ENCODE data around the gene MEFV.
"Not testable (repeated sequence)": the region's sequence is repeated elsewhere in the genome, so short reads cannot be mapped to it uniquely, and the experiment has no call there.

The MEFV gene

GRCh38 chr16:3212567-3212966, 43.9 kb downstream of the MEFV start:
- no peak overlapping the region for H3K27ac ChIP-seq
- no peak for TF ChIP-seq CTCF (conservative IDR thresholded peaks at IDR 0.05)

GRCh38 chr16:3212006-3212405, 44.4 kb downstream of the MEFV start:
- H3K27ac ChIP-seq, result no peak overlapping the region
- no peak for TF ChIP-seq CTCF (conservative IDR thresholded peaks at IDR 0.05)

- no peak for TF ChIP-seq CTCF (conservative IDR thresholded peaks at IDR 0.05)
- no peak overlapping the region for H3K27ac ChIP-seq
These were observed 49.1 kb downstream of the MEFV start for GRCh38 chr16:3207086-3207953.

GRCh38 chr16:3205939-3206338, 50.5 kb downstream of the MEFV start:
- H3K27ac ChIP-seq, result not testable (repeated sequence)

GRCh38 chr16:3202903-3203539, 53.4 kb downstream of the MEFV start:
- no peak for TF ChIP-seq CTCF (conservative IDR thresholded peaks at IDR 0.05)
- no peak overlapping the region for H3K27ac ChIP-seq

- TF ChIP-seq CTCF (conservative IDR thresholded peaks at IDR 0.05), result no peak
- no peak overlapping the region for H3K27ac ChIP-seq
These were observed 57.9 kb downstream of the MEFV start for GRCh38 chr16:3198334-3199072.

GRCh38 chr16:3197694-3198333, 58.6 kb downstream of the MEFV start:
- H3K27ac ChIP-seq, result not testable (repeated sequence)

- H3K27ac ChIP-seq, result no peak overlapping the region
These were observed 60.5 kb downstream of the MEFV start for GRCh38 chr16:3195975-3196374.

More at GRCh38 chr16:3195975-3196374, 60.5 kb downstream of the MEFV start:
- TF ChIP-seq CTCF (conservative IDR thresholded peaks at IDR 0.05), result no peak

Measured in VCaP (cell line).